ENCODE data around the gene EEPD1. TPM values are rescaled to one million over a fixed set of nuclear protein-coding genes. Genes with fewer than 3 reads are reported as not detected.
"Not testable (repeated sequence)": the region's sequence is repeated elsewhere in the genome, so short reads cannot be mapped to it uniquely, and the experiment has no call there.

EEPD1 gene
- total RNA-seq, 2 experiments from 2014 or later = 11.9 to 13.8 TPM

DNA sequence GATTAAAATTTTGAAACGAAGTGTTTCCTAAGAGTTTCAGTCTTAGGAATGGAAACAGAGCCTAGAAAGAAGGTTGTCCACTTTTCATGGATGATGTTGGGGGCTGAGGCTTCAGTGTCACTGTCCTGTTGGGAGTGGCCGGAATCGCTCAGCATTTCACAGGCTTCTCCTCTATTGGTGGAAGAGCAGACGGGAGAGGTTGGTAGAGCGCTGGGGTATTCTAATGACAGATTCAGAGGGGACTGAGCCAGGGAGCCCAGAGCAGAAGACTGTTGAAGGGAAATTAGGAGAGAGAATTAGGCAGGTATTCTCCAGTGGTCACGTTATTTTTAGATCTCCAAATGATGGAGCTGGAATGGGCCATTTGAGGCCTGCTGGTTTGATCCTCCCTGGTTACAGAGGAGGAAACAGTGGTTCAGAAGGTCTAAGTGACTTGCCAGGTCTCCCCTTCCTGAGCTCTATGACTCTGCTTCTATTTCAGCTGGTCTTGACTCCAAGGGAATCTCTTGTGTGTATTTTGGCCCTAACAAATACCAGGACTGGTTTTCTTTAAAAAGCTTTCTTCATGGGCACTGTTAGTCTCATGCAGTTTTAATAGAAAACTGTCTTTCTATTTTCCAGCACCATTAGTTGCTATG is 35.7 kb upstream of the EEPD1 start:
- no peak for DNase-seq
- Mint-ChIP-seq H3K9me3 (peaks cover 12% of the 10 kb centered on the region), H3K27ac (peak overlapping the region; percentile 61), H3K4me1 (peaks cover 29% of the 10 kb centered on the region), H3K27me3 (peaks cover 15% of the 10 kb centered on the region), H3K36me3 (ENCODE audit: low read depth) (peaks cover 2% of the 10 kb centered on the region), H3K4me3 (no peak overlapping the region)
- ChIA-PET CTCF (interaction anchor here (0.6 to 1.2 kb wide), 3 partner anchors 14 to 683 kb away, joined by 3 to 4 read pairs (median 4); no protein-coding TSS in a partner anchor), POLR2A (no interaction called here)

DNA sequence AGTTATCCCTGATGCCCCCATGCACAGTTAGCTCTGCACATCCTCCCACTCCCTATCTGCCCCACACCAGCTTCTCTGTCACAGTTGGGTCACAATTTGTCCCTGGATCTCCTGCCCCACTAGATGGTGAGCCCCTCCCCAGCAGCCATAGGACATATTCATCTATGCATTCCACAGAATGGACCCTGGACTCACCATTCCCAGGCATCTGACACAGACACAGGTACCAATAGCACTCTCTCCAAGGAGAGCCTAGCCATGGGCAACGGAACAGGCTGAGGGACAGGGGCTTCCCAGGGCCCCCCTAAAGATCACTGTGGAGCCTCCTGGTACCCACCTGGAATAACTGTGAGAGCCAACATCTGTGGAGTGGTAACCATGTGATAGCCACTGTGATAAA is 34.7 kb upstream of the EEPD1 start:
- ChIA-PET POLR2A (no interaction called here), CTCF (interaction anchor here (0.6 to 1.2 kb wide), 2 partner anchors 18 to 684 kb away, joined by 3 to 4 read pairs; no protein-coding TSS in a partner anchor)
- Mint-ChIP-seq H3K27ac (no peak overlapping the region), H3K27me3 (peaks cover 17% of the 10 kb centered on the region), H3K36me3 (ENCODE audit: low read depth) (peaks cover 2% of the 10 kb centered on the region), H3K4me1 (peaks cover 29% of the 10 kb centered on the region), H3K4me3 (no peak overlapping the region), H3K9me3 (peaks cover 22% of the 10 kb centered on the region)
- DNase-seq = no peak

DNA sequence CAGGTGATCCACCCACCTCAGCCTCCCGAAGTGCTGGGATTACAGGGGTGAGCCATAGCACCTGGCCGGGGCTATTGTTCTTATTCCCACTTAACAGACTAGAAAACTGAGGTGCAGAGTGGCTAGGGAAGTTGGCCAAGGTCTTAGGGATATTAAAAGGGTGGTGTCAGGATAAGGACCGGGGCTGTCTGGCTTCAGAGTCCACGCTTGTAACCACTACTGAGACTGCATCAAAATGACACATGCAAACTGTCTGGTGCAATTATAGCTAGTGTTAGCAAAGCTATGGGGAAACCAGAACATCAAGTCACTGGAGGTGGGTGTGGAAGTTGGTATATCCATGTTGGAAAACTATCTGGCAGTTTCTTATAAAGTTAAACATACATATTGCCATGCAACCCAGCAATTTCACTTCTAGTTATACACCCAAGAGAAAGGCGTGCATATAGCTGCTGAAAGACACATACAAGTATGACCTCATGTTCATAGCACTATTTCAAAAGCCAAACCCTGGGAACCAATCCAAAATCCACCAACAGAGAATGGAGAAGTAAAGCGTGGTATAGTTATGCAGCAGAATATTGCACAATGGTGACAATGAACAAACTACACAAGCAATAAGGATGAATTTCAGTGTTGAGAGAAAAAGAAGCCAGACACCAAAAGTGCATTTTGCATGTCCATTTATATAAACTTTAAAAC is 33.9 kb upstream of the EEPD1 start:
- Mint-ChIP-seq H3K27ac (no peak overlapping the region), H3K27me3 (peaks cover 22% of the 10 kb centered on the region), H3K36me3 (ENCODE audit: low read depth) (peaks cover 2% of the 10 kb centered on the region), H3K4me1 (peaks cover 29% of the 10 kb centered on the region), H3K4me3 (no peak overlapping the region), H3K9me3 (peaks cover 29% of the 10 kb centered on the region)
- ChIA-PET POLR2A (no interaction called here), CTCF (interaction anchor here (0.6 kb wide), 1 partner anchor 33 kb away, joined by 3 read pairs; no protein-coding TSS in a partner anchor)
- DNase-seq = no peak

DNA sequence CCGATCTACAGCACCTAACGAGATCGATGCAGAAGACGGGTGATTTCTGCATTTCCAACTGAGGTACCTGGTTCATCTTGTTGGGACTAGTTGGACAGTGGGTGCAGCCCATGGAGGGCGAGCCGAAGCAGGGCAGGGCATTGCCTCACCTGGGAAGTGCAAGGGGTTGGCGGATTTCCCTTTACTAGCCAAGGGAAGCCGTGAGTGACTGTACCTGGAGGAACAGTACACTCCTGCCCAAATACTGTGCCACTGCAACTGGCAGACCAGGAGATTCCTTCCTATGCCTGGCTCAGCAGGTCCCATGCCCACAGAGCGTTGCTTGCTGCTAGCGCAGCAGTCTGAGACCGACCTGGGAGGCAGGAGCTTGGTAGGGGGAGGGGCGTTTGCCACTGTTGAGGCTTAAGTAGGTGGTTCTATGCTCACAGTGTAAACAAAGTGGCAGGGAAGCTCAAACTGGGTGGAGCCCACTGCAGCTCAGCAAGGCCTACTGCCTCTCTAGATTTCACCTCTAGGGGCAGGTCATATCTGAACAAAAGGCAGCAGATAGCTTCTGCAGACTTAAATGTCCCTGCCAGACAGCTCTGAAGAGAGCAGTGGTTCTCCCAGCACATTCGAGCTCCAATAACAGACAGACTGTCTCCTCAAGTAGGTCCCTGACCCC is 32.9 kb upstream of the EEPD1 start:
- H3K27ac Mint-ChIP-seq; DNase-seq; POLR2A ChIA-PET; H3K36me3 Mint-ChIP-seq (ENCODE audit: low read depth); H3K4me3 Mint-ChIP-seq; CTCF ChIA-PET: not testable (repeated sequence)
- H3K9me3 Mint-ChIP-seq = peaks cover 29% of the 10 kb centered on the region
- peaks cover 27% of the 10 kb centered on the region for H3K27me3 Mint-ChIP-seq
- H3K4me1 Mint-ChIP-seq = peaks cover 25% of the 10 kb centered on the region

DNA sequence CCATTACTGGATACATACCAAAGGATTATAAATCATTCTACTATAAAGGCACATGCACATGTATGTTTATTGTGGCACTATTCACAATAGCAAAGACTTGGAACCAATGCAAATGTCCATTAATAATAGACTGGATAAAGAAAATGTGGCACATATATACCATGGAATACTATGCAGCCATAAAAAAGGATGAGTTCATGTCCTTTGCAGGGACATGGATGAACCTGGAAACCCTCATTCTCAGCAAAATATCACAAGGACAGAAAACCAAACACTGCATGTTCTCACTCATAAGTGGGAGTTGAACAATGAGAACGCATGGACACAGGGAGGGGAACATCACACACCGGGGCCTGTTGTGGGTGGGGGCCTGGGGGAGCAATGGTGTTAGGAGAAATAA is 27.4 kb upstream of the EEPD1 start:
- H3K4me1 Mint-ChIP-seq; POLR2A ChIA-PET; DNase-seq; H3K36me3 Mint-ChIP-seq (ENCODE audit: low read depth); H3K4me3 Mint-ChIP-seq; H3K27ac Mint-ChIP-seq: not testable (repeated sequence)
- CTCF ChIA-PET = interaction anchor here (0.6 kb wide), 1 partner anchor 20 kb away, joined by 6 read pairs; no protein-coding TSS in a partner anchor
- H3K9me3 Mint-ChIP-seq = peaks cover 24% of the 10 kb centered on the region
- peaks cover 28% of the 10 kb centered on the region for H3K27me3 Mint-ChIP-seq

DNA sequence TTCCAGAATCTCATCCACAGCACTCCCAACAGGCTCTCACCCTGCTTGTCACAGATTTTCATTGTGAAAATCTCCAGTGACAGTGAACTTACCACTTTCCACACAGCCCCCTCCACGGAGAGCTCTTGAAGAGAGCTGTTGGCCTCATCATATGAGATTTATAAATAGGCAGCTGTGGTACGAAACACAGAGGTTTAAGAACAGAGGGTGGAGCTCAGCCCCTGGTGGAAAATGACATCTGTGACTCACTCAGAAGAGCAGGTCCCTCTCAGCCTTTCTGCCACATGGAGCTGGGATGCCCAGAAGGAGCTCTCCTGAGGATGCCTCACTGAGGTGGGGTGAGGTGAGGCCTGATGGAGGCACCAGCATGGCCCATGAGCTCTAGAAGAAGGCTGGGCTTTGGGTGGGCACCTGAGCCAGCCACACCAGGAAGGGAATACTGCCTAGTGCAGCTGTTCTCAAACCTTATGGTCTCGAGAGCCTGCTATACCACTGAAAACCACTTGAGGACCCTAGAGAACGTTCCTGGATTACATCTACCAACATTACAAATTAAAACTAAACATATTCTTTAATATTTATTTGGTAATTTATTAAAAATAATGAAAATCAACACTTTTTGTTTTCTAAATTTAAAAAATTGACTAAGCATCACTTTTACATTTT is 25.8 kb upstream of the EEPD1 start:
- Mint-ChIP-seq H3K9me3 (peaks cover 20% of the 10 kb centered on the region), H3K27ac (no peak overlapping the region), H3K4me3 (no peak overlapping the region), H3K36me3 (ENCODE audit: low read depth) (no peaks in the 10 kb centered on the region), H3K4me1 (peaks cover 2% of the 10 kb centered on the region), H3K27me3 (peaks cover 22% of the 10 kb centered on the region)
- POLR2A ChIA-PET = no interaction called here
- no peak for DNase-seq
- CTCF ChIA-PET = no interaction called here

DNA sequence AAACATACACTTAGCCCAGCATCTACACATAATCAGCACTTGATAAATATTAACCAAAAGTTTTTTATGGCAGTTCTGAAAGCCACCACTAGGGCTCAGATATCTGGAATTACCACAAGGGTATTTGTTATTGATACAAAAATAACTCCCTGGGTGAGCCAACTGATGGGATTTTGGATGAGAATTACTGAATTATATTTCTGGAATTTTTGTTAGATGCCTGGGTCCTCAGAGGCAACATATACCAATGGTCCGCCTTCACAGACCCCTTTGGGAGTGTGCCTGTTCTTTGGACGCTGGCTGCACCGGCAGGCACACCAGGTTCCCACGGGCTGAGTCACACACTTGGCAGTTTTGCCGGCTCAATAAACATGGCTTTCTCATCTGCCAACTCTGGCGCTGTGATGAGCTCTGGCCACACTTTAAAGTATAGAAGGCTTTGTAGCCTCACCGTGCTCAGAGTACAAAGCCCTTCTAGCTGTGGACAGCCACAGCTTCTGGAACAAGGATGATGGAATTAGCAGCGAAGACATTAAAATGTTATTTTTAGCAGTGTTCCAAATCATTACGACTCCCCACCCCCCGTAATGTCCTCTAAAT is 24.5 kb upstream of the EEPD1 start:
- ChIA-PET POLR2A (no interaction called here), CTCF (no interaction called here)
- Mint-ChIP-seq H3K9me3 (peaks cover 8% of the 10 kb centered on the region), H3K4me1 (peaks cover 2% of the 10 kb centered on the region), H3K27ac (no peak overlapping the region), H3K36me3 (ENCODE audit: low read depth) (no peaks in the 10 kb centered on the region), H3K4me3 (no peak overlapping the region), H3K27me3 (peaks cover 14% of the 10 kb centered on the region)
- DNase-seq = no peak

DNA sequence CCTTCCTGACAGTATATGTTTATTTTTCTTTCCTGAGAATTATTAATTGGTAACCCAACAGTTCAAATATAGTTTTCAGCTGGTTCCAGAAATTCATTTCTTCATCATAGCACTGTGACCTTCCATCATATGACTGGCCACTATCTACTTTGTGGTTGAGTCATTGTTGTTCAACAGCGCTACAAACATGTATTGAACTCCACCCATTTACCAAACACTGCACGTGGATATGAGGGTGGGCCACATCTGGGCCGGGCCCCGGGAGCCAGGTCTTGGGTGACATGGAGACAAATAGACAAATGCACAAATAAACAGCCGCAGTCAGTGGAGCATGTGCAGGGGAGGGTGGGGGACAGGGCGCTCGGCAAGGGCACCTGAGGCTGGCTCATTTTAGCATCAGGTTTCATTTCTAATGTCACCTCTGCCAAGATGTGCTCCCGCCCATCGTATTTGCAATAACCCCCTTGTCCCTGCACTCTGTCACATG is 24.0 kb upstream of the EEPD1 start:
- DNase-seq = no peak
- ChIA-PET POLR2A (no interaction called here), CTCF (no interaction called here)
- no peak overlapping the region for H3K27ac Mint-ChIP-seq
- peaks cover 3% of the 10 kb centered on the region for H3K9me3 Mint-ChIP-seq
- no peaks in the 10 kb centered on the region for H3K36me3 Mint-ChIP-seq (ENCODE audit: low read depth)
- H3K27me3 Mint-ChIP-seq = peaks cover 10% of the 10 kb centered on the region
- peaks cover 2% of the 10 kb centered on the region for H3K4me1 Mint-ChIP-seq
- H3K4me3 Mint-ChIP-seq = no peak overlapping the region

DNA sequence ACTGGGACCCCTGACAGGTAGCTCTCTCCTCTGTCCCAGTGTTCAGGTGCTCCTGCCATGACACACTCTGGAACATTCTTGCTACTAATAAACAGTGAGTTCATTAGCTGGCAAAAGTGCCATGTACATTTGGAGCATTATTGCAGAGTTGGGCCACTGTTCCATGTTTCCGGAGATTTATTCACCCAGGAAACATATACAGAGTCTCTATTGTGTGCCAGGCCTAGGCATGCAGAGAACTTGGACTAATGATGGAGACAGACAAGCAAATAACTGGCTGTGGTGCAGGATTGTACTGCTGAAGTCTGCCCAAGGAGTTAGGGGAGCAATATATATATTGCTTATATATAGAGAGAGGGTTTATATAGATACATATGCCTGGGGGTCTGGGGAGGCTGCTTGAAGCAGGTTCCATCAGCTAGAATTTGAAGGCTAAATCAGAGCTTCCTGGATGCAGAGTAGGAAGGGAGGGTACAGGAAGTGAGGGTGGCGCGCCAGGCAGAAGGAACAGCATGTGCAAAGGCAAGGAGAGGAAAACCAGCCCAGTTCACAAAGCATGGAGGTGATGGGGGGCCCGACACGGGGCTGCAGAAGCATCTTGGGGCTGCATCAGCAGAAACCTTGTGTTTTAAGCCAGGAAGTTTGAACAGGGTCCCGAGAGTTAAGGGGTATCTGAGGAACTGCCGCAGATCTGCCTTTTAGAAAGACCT is 22.7 kb upstream of the EEPD1 start:
- DNase-seq = no peak
- H3K9me3 Mint-ChIP-seq = no peaks in the 10 kb centered on the region
- CTCF ChIA-PET = interaction anchor here (0.6 kb wide), 1 partner anchor 180 kb away, joined by 4 read pairs; no protein-coding TSS in a partner anchor

DNA sequence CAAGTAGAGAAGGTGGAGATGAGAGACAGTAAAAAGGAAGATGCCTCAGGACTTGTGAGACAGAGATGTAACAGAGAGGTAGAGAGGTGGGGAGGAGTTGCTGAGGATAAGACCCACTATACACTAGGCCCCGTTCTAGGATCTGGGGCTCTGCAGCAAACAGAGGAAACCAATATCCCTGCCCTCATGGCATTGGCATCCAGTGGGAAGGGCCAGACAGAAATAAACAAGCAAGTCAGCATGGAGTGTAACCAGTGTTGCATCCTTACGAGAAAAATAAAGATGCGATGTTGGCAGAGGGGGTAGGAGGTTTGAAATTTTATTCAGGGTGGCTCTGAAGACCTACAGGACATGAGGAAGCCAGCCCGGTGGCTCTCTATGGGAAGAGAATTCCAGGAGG is 22.0 kb upstream of the EEPD1 start:
- no peak for DNase-seq
- Mint-ChIP-seq H3K4me1 (peaks cover 2% of the 10 kb centered on the region), H3K36me3 (ENCODE audit: low read depth) (no peaks in the 10 kb centered on the region), H3K27me3 (peaks cover 3% of the 10 kb centered on the region), H3K9me3 (no peaks in the 10 kb centered on the region), H3K27ac (no peak overlapping the region), H3K4me3 (no peak overlapping the region)
- CTCF ChIA-PET = interaction anchor here (0.6 kb wide), 1 partner anchor 180 kb away, joined by 4 read pairs; no protein-coding TSS in a partner anchor
- POLR2A ChIA-PET = no interaction called here

More for the DNA sequence above, 22.7 kb upstream of the EEPD1 start:
- no peaks in the 10 kb centered on the region for H3K36me3 Mint-ChIP-seq (ENCODE audit: low read depth)
- H3K4me3 Mint-ChIP-seq = no peak overlapping the region
- POLR2A ChIA-PET = no interaction called here
- H3K4me1 Mint-ChIP-seq = peaks cover 2% of the 10 kb centered on the region
- no peak overlapping the region for H3K27ac Mint-ChIP-seq
- H3K27me3 Mint-ChIP-seq = peaks cover 3% of the 10 kb centered on the region

DNA sequence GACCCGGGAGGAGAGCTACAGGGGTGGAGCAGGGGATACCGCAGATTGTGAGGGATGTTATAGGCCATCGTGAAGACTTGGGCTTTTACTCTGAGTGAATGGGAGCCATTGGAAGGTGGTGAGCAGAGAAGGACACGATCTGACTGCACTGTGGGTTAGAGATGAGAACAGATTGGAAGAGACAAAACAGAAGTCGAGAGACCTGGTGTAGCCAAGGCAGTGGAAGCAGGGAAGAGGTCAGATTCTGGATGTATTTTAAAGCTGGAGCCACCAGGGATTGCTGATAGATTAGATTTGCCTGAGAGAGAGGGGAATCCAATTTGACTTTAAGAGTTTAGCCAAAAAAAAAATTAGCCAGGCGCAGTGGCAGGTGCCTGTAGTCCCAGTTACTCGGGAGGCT is 21.6 kb upstream of the EEPD1 start:
- ChIA-PET POLR2A (no interaction called here), CTCF (interaction anchor here (0.6 kb wide), 1 partner anchor 25 kb away, joined by 3 read pairs; no protein-coding TSS in a partner anchor)
- peaks cover 3% of the 10 kb centered on the region for H3K27me3 Mint-ChIP-seq
- no peak for DNase-seq
- peaks cover 2% of the 10 kb centered on the region for H3K4me1 Mint-ChIP-seq
- no peak overlapping the region for H3K4me3 Mint-ChIP-seq
- H3K9me3 Mint-ChIP-seq = no peaks in the 10 kb centered on the region
- no peaks in the 10 kb centered on the region for H3K36me3 Mint-ChIP-seq (ENCODE audit: low read depth)
- H3K27ac Mint-ChIP-seq = no peak overlapping the region

DNA sequence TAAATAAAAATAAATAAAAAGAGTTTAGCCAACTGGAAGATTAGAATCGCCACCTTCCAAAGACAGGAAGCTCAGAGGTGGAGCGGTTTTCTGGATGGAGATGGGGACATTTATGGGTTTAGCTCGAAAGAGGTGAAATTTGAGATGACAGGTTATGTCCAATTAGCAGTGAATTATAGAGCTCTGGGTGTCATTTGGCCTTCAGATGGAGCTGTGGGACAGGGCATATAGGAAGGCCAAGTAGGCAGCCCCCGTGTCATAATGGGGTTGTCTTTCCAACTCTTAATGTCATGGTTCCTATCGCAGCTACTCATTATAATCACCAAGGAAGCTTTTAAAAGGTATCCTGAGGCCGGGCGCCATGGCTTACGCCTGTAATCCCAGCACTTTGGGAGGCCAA is 21.0 kb upstream of the EEPD1 start:
- DNase-seq = no peak

More for the DNA sequence above, 21.0 kb upstream of the EEPD1 start:
- POLR2A ChIA-PET = no interaction called here
- Mint-ChIP-seq H3K36me3 (ENCODE audit: low read depth) (no peaks in the 10 kb centered on the region), H3K4me3 (no peak overlapping the region), H3K27ac (no peak overlapping the region), H3K9me3 (no peaks in the 10 kb centered on the region), H3K27me3 (peaks cover 3% of the 10 kb centered on the region), H3K4me1 (peaks cover 2% of the 10 kb centered on the region)
- CTCF ChIA-PET = interaction anchor here (0.6 kb wide), 1 partner anchor 25 kb away, joined by 3 read pairs; no protein-coding TSS in a partner anchor
